Measurements from ENCODE around the gene SKP2.

The SKP2 gene

DNA sequence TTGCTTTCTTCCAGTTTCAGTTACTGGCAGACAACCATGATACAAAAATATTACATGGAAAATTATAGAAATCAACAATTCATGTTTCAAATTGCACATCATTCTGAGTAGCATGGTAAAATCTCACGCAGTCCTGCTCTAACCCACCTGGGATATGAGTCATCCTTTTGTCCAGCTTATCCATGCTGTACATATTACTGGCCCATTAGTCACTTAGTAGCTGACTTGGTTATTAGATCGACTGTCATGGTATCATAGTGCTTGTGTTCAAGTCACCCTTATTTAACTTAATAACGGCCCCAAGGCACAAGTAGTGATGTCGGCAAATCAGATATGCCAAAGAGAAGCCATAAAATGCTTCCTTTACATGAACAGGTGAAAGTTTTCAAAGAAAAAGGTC is 48.6 kb downstream of the SKP2 start:
- DNase-seq (ENCODE audit: low read depth) = no peak

GRCh38 chr5:36202521-36202961 is 50.6 kb downstream of the SKP2 start:
- DNase-seq (ENCODE audit: low read depth) = no peak

- no peak for DNase-seq (ENCODE audit: low read depth)
Measured at GRCh38 chr5:36205329-36205728, 53.4 kb downstream of the SKP2 start.

DNA sequence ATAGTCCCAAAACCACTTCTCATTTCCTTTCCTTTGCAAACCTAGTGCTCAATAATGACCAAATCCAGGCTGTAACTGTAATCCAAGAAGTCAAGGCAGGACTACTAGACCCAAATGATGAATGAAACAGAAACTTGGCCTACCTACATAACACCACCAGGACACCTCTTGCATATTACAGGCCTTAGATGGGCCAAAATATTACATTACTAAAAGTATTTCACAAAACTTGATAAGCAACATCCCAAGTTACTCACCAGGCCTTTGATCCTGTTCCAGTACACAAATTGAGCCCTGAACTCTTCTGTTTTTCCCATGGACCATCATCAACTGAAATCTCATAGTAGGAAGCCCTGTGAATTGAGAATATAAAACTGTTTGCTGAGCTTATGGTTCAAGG is 55.0 kb downstream of the SKP2 start:
- DNase-seq (ENCODE audit: low read depth) = no peak

GRCh38 chr5:36208786-36209185 is 56.9 kb downstream of the SKP2 start:
- no peak for DNase-seq (ENCODE audit: low read depth)

DNA sequence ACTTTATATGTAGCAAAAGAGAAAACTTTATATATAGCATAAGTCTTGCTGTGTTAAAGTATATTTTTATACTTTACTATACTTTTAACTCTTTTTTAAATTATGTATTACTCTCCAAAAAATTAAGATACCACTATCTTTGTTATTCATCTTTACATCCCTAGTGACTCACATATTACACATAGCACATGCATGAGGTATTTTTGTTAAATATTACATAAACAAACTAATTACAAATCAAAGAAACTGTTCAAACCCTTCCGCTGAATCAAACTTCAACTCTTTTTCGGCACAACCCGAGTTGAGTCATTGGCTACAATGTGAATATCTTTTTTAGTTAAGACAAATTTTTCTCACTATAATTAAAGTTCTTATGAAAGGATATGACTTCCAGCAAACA is 57.8 kb downstream of the SKP2 start:
- DNase-seq (ENCODE audit: low read depth) = no peak

DNA sequence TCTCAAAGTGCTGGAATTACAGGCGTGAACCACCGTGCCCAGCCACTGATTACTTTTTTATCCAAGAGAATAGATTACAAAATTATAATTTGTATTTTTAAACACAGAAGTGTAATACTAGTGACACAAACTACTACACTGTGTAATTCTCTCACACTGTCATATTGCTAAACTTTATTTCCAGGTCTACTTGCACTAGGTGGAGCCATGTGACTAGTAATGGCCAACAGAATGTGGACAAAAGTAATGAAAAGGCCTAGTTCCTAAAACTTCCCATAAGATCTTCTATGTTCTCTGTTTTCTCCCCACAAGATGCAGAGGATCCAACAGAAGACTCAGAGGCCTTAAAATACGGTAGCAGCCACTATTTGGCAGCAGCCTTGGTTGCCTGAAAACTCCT is 62.5 kb downstream of the SKP2 start:
- DNase-seq (ENCODE audit: low read depth) = no peak

DNA sequence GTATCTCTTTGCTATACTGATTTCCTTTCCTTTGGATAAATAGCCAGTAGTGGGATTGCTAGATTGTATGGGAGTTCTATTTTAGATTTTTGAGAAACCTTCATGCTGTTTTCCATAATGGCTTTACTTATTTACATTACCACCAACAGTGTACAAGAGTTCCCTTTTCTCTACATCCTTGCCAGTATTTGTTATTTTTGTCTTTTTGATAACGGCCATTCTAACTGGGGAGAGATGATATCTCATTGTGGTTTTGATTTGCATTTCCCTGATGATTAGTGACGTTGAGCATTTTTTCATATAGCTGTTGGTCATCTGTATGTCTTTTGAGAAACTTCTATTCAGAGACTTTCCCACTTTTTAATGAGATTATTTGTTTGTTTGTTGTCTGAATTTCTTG is 64.0 kb downstream of the SKP2 start:
- DNase-seq (ENCODE audit: low read depth) = no peak

DNA sequence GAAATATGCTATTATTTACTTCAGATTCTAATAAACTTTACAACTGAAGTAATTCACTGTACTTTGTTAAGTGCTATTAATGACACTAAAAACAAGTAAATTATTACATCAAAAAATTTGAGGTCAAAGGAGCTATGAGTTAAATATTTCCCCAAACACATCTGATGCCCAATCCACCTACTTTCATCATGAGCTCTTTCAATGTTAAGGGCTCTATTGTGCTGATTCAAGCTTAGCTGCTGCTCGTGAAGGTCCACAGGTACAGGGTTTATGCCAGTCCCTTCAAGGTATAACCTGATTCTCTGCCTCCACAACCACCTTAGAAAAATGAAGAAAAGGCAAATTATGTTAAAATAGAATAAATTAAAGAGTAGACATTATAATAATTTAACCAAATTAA is 65.7 kb downstream of the SKP2 start:
- DNase-seq (ENCODE audit: low read depth) = no peak

- no peak for DNase-seq (ENCODE audit: low read depth)
Measured at GRCh38 chr5:36217988-36218387, 66.1 kb downstream of the SKP2 start.

- no peak for DNase-seq (ENCODE audit: low read depth)
Measured at GRCh38 chr5:36222620-36223019, 70.7 kb downstream of the SKP2 start.

DNA sequence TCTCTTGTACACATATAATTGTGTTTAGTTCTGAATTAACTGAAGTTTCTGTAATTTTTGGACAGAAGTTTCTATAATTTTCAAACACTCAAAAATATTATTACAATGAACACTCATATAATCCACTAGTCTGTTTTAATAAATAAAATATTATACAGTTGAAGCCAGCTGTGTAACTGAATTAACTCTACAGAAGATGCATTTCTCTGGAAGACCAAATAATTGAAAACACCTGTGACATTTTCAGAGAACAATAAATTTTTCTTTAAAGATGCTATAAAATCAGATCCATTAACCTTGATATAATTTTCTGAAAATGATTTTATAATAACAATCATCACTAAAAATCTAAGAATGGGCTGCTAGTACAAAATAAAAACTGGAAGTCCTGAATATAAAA is 75.1 kb downstream of the SKP2 start:
- no peak for DNase-seq (ENCODE audit: low read depth)

GRCh38 chr5:36228505-36228904 is 76.6 kb downstream of the SKP2 start:
- DNase-seq (ENCODE audit: low read depth) = no peak

GRCh38 chr5:36230151-36230790 is 78.4 kb downstream of the SKP2 start:
- no peak for DNase-seq (ENCODE audit: low read depth)

DNA sequence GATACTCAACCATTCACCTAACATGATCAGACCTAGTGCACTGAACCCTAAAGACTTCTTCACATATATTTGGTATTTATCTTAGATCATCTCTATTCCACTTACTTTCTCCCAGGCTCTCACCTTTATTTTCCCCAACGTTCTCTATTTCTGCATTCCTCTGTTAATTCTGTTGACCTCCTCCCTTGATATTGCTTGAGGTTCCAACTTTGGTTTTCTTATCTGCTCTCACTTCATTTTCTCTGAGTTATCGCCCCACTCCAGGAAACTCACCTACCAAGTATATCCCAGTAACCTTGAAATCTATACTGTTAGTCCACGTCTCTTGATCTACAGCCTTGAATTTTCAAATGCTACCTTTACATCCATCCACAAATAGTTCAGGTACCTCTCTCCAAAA is 80.6 kb downstream of the SKP2 start:
- DNase-seq (ENCODE audit: low read depth) = no peak

Measured in CMK (cell line).